ENCODE results near the gene NGLY1. TPM values are rescaled to one million over a fixed set of nuclear protein-coding genes. Genes with fewer than 3 reads are reported as not detected.

The NGLY1 gene
- total and polyA plus RNA-seq, 7 donors: 37.2 to 78.4 (median 59.0) TPM

DNA sequence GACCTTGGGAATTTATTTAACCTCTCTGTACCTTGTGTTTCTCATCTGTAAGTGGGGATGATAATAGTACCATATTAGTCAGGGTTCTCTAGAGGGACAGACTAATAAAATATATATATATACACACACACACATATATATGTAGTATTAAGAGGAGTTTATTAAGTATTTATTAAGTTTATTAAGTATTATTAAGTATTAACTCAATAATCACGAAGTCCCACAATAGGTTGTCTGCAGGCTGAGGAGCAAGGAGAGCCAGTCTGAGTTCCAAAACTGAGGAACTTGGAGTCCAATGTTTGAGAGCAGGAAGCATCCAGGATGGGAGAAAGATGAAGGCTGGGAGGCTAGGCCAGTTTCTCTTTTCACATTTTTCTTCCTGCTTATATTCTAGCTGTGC, 21.4 kb upstream of the NGLY1 start:
- Histone ChIP-seq H3K36me3 (ENCODE audit: insufficient read depth in 1 of 2, low read depth in 1 of 2) (no peaks in the 10 kb centered on the region), H3K4me1 (no peaks in the 10 kb centered on the region), H3K4me3 (no peak overlapping the region), H3K27me3 (ENCODE audit: insufficient read depth in 3 of 3, low read length in 2 of 3) (no peaks in the 10 kb centered on the region), H3K9me3 (no peaks in the 10 kb centered on the region), H3K27ac (no peak overlapping the region)
- no peak for DNase-seq
- 92 to 100% (median 95%) methylated on average over 1 of the region's 1 CpG for WGBS, 3 donors
- no peak for TF ChIP-seq CTCF (IDR thresholded peaks at IDR 0.05)
- no peak for ATAC-seq
- intact Hi-C loops (cut with DNase I): no loop called here

- no peak overlapping the region for H3K4me3 ChIP-seq
- no peaks in the 10 kb centered on the region for H3K4me1 ChIP-seq
- no peak overlapping the region for H3K27ac ChIP-seq
- no peak for DNase-seq
- H3K9me3 ChIP-seq: no peaks in the 10 kb centered on the region
- intact Hi-C loops (cut with DNase I): no loop called here
- ATAC-seq: no peak
- TF ChIP-seq CTCF (IDR thresholded peaks at IDR 0.05): no peak
- WGBS, 3 donors: 73 to 89% (median 88%) methylated on average over 2 of the region's 2 CpGs
- H3K27me3 ChIP-seq (ENCODE audit: insufficient read depth in 3 of 3, low read length in 2 of 3): no peaks in the 10 kb centered on the region
- H3K36me3 ChIP-seq (ENCODE audit: insufficient read depth in 1 of 2, low read depth in 1 of 2): no peaks in the 10 kb centered on the region
These were observed 20.6 kb upstream of the NGLY1 start for GRCh38 chr3:25803833-25804232.

DNA sequence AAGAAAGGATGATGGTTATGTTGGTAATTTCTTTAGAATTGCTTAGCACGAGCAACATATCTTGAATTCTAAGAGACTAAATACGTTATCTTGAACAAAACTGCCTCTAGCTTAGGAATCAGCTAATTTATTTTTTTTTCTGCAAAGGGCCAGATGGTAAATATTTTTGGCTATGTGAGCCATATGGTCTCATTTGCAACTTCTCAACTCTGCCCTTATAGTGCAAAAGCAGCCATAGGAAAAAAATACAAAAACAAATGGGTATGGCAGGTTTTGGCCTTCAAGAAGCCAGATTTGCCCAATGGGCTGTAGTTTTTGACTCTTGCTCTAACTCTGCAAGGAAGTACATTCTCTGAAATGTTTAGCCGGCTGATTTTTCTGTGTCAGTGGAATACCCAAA, 18.5 kb upstream of the NGLY1 start:
- Histone ChIP-seq H3K9me3 (no peaks in the 10 kb centered on the region), H3K36me3 (ENCODE audit: insufficient read depth in 1 of 2, low read depth in 1 of 2) (no peaks in the 10 kb centered on the region), H3K4me1 (no peaks in the 10 kb centered on the region), H3K4me3 (no peak overlapping the region), H3K27me3 (ENCODE audit: insufficient read depth in 3 of 3, low read length in 2 of 3) (no peaks in the 10 kb centered on the region), H3K27ac (no peak overlapping the region)
- DNase-seq (no peak), ATAC-seq (no peak)
- WGBS, 3 donors: 89 to 94% (median 92%) methylated on average over 3 of the region's 3 CpGs
- intact Hi-C loops (cut with DNase I): no loop called here
- TF ChIP-seq CTCF (IDR thresholded peaks at IDR 0.05): no peak

DNA sequence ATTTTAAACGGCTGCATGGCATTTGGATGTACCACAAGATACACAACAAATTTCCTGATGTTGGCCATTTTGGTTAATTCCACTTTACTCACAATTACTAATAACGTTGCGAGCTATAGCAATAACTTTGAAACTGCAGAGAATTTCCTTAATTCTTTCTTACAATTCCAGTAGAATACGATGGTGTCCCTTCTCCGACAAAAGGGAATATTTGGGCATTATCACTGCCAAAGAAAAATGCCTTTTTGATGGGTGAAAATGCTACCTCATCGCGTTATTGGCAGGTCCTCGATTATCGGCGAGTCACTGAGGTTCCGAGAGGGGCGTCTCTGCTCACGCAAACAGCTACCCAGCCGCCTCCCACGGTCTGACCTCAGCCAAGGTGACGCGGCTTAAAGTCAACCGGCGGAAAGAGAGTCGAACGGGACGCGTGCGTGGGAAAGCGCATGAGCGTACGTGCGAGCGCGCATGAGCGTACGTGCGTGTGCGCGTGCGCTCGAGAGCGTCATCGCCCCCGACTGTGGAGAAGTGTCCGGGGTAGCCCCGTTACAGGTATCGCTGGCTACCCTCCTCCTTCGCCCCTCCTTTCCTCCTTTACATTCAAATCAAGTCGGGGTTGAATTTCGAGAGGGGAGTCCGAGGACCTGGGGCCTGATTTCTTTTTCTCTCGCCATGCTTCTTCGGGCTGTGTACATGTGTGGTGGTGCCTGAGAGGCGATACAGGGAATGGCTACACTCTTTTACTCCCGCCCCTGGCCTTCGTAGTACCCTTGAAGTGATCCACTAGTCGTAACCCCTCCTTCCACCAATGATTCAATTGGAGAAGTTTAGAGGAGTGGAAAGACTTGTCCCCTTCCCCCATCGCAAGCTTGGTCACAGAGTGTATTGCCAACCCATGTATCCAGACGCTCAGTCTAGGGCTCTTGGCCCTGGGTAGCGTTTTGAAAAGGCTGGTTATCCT, 6.6 kb upstream of the NGLY1 start, which contains the start of gene OXSM:
Gene OXSM (plus strand): TSS at position 495 of the 961 bp plus-strand sequence. CDS start 931 bp downstream, outside the sequence.
- Histone ChIP-seq H3K36me3 (ENCODE audit: insufficient read depth in 1 of 2, low read depth in 1 of 2) (peaks cover 5 to 23% of the 10 kb centered on the region in 2 donors), H3K27ac (peak within 1 kb of the TSS; percentile 96), H3K4me1 (peaks cover 24% of the 10 kb centered on the region), H3K4me3 (peak within 1 kb of the TSS; percentile 81), H3K27me3 (ENCODE audit: insufficient read depth in 3 of 3, low read length in 2 of 3) (no peaks in the 10 kb centered on the region), H3K9me3 (no peaks in the 10 kb centered on the region)
- no peak for TF ChIP-seq CTCF (IDR thresholded peaks at IDR 0.05)
- 0 to 1% (median 0%) methylated on average over 55 to 56 of the region's 56 CpGs for WGBS, 3 donors
- ATAC-seq: peak; percentile 99
- intact Hi-C loops (cut with DNase I): loop anchor here in 1 of 2 donors (10.0 kb wide), 1 partner anchor 355 kb away; no protein-coding TSS in a partner anchor
- DNase-seq: peak; percentile 92 to 94

All from psoas muscle (tissue), 8 donors.